T-cell (primary cell): ENCODE measurements around the gene NHS. TPM values are rescaled to one million over a fixed set of nuclear protein-coding genes. Genes with fewer than 3 reads are reported as not detected.
A peak's percentile ranks its signal among the peaks of the same experiment; 100 is the strongest.

Experiments
- ATAC-seq, 4 experiments: fragments of 200-7000 bp in 3 of 4; fragments of 150-1000 bp in 1 of 4; cut with Tn5 transposase; replicated peaks in 1 of 4; 1 replicate in 3 of 4; 2 replicates in 1 of 4; pipeline ENCODE4 v1.10.0; 2021; ENCODE audit warnings: moderate library complexity in 3 of 4, mild to moderate bottlenecking in 2 of 4, moderate number of reproducible peaks in 1 of 4
- CTCF ChIA-PET, 2 donors: fragments of 300-600 bp; sonication (Branson Sonifier 250); formaldehyde crosslinking; loops; one replicate each; lab custom pipeline; 2022; ENCODE audit warnings: antibody characterized with exemption in 2 of 2; lab: Charles Lee
- POLR2A ChIA-PET, 2 donors: fragments of 300-600 bp; sonication (Branson Sonifier 250); formaldehyde crosslinking; loops; one replicate each; lab custom pipeline; 2022; ENCODE audit warnings: antibody characterized with exemption in 2 of 2; lab: Charles Lee
- DNase-seq, 35 experiments: peaks; one replicate each; pipeline versions ENCODE4 v3.0.0 to v3.0.0-alpha.2; 2013 to 2023
- H3K27ac ChIP-seq: one replicate; pipeline ENCODE4 v1.5.1; 2013; ENCODE audit warnings: low read length
- H3K27me3 ChIP-seq, 2 experiments: replicated peaks in 1 of 2; 1 replicate in 1 of 2; 2 replicates in 1 of 2; pipeline versions ENCODE4 v1.6.1 to v1.7.0; 2013; ENCODE audit warnings: low read length in 1 of 2, mixed read lengths in 1 of 2; ENCODE audit not compliant: control insufficient read depth in 2 of 2, insufficient read depth in 2 of 2; ENCODE audit errors: extremely low read depth in 1 of 2
- H3K36me3 ChIP-seq, 2 donors: 1 replicate in 1 of 2; 2 replicates in 1 of 2; pipeline versions ENCODE4 v1.6.1 to v1.7.0; 2013; ENCODE audit warnings: low read length in 1 of 2; ENCODE audit not compliant: control insufficient read depth in 2 of 2, insufficient read depth in 1 of 2; ENCODE audit errors: extremely low read depth in 1 of 2
- H3K4me1 ChIP-seq, 2 experiments: 1 replicate in 1 of 2; 2 replicates in 1 of 2; pipeline versions ENCODE4 v1.6.1 to v1.7.0; 2013; ENCODE audit warnings: low read length in 2 of 2, mixed read lengths in 1 of 2; ENCODE audit not compliant: insufficient read depth in 2 of 2, control insufficient read depth in 1 of 2; ENCODE audit errors: extremely low read depth in 1 of 2
- H3K4me3 ChIP-seq, 2 donors: 1 replicate in 1 of 2; 2 replicates in 1 of 2; pipeline versions ENCODE4 v1.5.1 to v1.7.0; 2013; ENCODE audit warnings: mild to moderate bottlenecking in 2 of 2, low read length in 1 of 2, moderate library complexity in 1 of 2; ENCODE audit not compliant: control insufficient read depth in 1 of 2; ENCODE audit errors: extremely low read depth in 1 of 2
- H3K9me3 ChIP-seq: 2 replicates; pipeline ENCODE4 v1.7.0; 2013
- H3K27ac Mint-ChIP-seq, 2 donors: one replicate each; pipeline ENCODE4 v1.8.0; 2020 to 2021; ENCODE audit warnings: mild to moderate bottlenecking in 2 of 2, mixed read lengths in 2 of 2
- H3K27me3 Mint-ChIP-seq, 2 donors: one replicate each; pipeline ENCODE4 v1.8.0; 2021 to 2022; ENCODE audit warnings: mixed read lengths in 2 of 2
- H3K36me3 Mint-ChIP-seq: one replicate; pipeline ENCODE4 v1.8.0; 2021; ENCODE audit warnings: mixed read lengths
- H3K4me1 Mint-ChIP-seq, 3 donors: one replicate each; pipeline ENCODE4 v1.8.0; 2020 to 2022; ENCODE audit warnings: mixed read lengths in 3 of 3, mild to moderate bottlenecking in 1 of 3
- H3K4me3 Mint-ChIP-seq, 3 donors: one replicate each; pipeline ENCODE4 v1.8.0; 2020 to 2022; ENCODE audit warnings: mild to moderate bottlenecking in 3 of 3, mixed read lengths in 3 of 3, moderate library complexity in 3 of 3
- H3K9me3 Mint-ChIP-seq, 3 donors: one replicate each; pipeline ENCODE4 v1.8.0; 2020 to 2022; ENCODE audit warnings: mixed read lengths in 3 of 3
- WGBS: methylation state at CpG from one replicate; pipeline ENCODE4 v1.1.5; 2013; ENCODE audit warnings: missing lambda C conversion rate; ENCODE audit not compliant: insufficient coverage; 5-methylcytosine and 5-hydroxymethylcytosine counted together
- total RNA-seq, 35 experiments: library from RNA in 6 of 35; stranded (reverse) in 6 of 35; fragments of 120-200 nt in 1 of 35; gene quantifications; one replicate each; pipeline versions ENCODE4 v1.2.1 to v1.2.4 and lab custom pipeline; 2013 to 2026

NHS gene
- total RNA-seq, 5 donors from 2014 or later (not counting 1 experiment from before 2014, with no cell fraction given), result 0.03 to 0.20 (median 0.11) TPM; not detected in 1

GRCh38 chrX:17605676-17606075 is 230.7 kb downstream of the NHS start:
- Mint-ChIP-seq H3K27ac (no peak overlapping the region), H3K9me3 (no peaks in the 10 kb centered on the region), H3K4me1 (no peaks in the 10 kb centered on the region), H3K4me3 (no peak overlapping the region), H3K27me3 (peaks cover 4 to 15% of the 10 kb centered on the region in 2 donors), H3K36me3 (no peaks in the 10 kb centered on the region)
- DNase-seq, result no peak
- no CpG with 5 or more reads among the region's 3 CpGs for WGBS
- H3K9me3 ChIP-seq, result no peaks in the 10 kb centered on the region
- no peaks in the 10 kb centered on the region for H3K4me1 ChIP-seq
- ChIA-PET POLR2A (no interaction called here), CTCF (no interaction called here)
- no peaks in the 10 kb centered on the region for H3K36me3 ChIP-seq
- no peak for ATAC-seq
- no peaks in the 10 kb centered on the region for H3K27me3 ChIP-seq
- H3K27ac ChIP-seq, result no peak overlapping the region
- no peak overlapping the region for H3K4me3 ChIP-seq

- Histone ChIP-seq H3K27me3 (no peaks in the 10 kb centered on the region), H3K9me3 (no peaks in the 10 kb centered on the region), H3K4me1 (no peaks in the 10 kb centered on the region), H3K36me3 (no peaks in the 10 kb centered on the region), H3K27ac (no peak overlapping the region), H3K4me3 (no peak overlapping the region)
- H3K4me3 Mint-ChIP-seq, result no peak overlapping the region
- no peak overlapping the region for H3K27ac Mint-ChIP-seq
- DNase-seq (no peak), ATAC-seq (no peak)
- no peaks in the 10 kb centered on the region for H3K36me3 Mint-ChIP-seq
- ChIA-PET CTCF (no interaction called here), POLR2A (no interaction called here)
- H3K9me3 Mint-ChIP-seq, result no peaks in the 10 kb centered on the region
- peaks cover 3 to 9% of the 10 kb centered on the region in 2 donors for H3K27me3 Mint-ChIP-seq
- H3K4me1 Mint-ChIP-seq, result no peaks in the 10 kb centered on the region
- no CpG with 5 or more reads among the region's 4 CpGs for WGBS
Measured at GRCh38 chrX:17606231-17606630, 231.2 kb downstream of the NHS start.

GRCh38 chrX:17608888-17609287 is 233.9 kb downstream of the NHS start:
- no peak overlapping the region for H3K4me3 Mint-ChIP-seq
- WGBS, result no CpG with 5 or more reads among the region's 2 CpGs
- no peak overlapping the region for H3K27ac ChIP-seq
- peaks cover 0 to 14% (median 0%) of the 10 kb centered on the region in 3 donors for H3K4me1 Mint-ChIP-seq
- no peaks in the 10 kb centered on the region for H3K36me3 ChIP-seq
- H3K4me3 ChIP-seq, result no peak overlapping the region
- H3K27ac Mint-ChIP-seq, result no peak overlapping the region
- no peaks in the 10 kb centered on the region for H3K36me3 Mint-ChIP-seq
- H3K9me3 ChIP-seq, result no peaks in the 10 kb centered on the region
- H3K27me3 ChIP-seq, result no peaks in the 10 kb centered on the region
- CTCF ChIA-PET, result no interaction called here
- H3K9me3 Mint-ChIP-seq, result no peaks in the 10 kb centered on the region
- H3K4me1 ChIP-seq, result no peaks in the 10 kb centered on the region
- peaks cover 3 to 14% of the 10 kb centered on the region in 2 donors for H3K27me3 Mint-ChIP-seq
- DNase-seq (no peak), ATAC-seq (no peak)
- POLR2A ChIA-PET, result no interaction called here

GRCh38 chrX:17610788-17611187 is 235.8 kb downstream of the NHS start:
- H3K9me3 Mint-ChIP-seq, result no peaks in the 10 kb centered on the region
- POLR2A ChIA-PET, result interaction anchor here in 1 of 2 donors (0.7 kb wide), 1 partner anchor 9 kb away, joined by 5 read pairs; no protein-coding TSS in a partner anchor

GRCh38 chrX:17613979-17614588 is 239.1 kb downstream of the NHS start:
- H3K4me3 ChIP-seq, result no peak overlapping the region
- no CpG with 5 or more reads among the region's 5 CpGs for WGBS
- ChIA-PET CTCF (interaction anchor here in 1 of 2 donors (0.6 kb wide), 1 partner anchor 76 kb away, joined by 3 read pairs; no protein-coding TSS in a partner anchor), POLR2A (interaction anchor here in 1 of 2 donors (0.5 kb wide), 1 partner anchor 1645 kb away, joined by 3 read pairs; no protein-coding TSS in a partner anchor)
- Mint-ChIP-seq H3K9me3 (no peaks in the 10 kb centered on the region), H3K4me3 (no peak overlapping the region), H3K36me3 (no peaks in the 10 kb centered on the region), H3K27ac (no peak overlapping the region), H3K27me3 (peaks cover 0 to 15% of the 10 kb centered on the region in 2 donors), H3K4me1 (peaks cover 0 to 23% (median 4%) of the 10 kb centered on the region in 3 donors)
- peaks cover 0 to 2% of the 10 kb centered on the region in 2 experiments for H3K4me1 ChIP-seq
- no peaks in the 10 kb centered on the region for H3K9me3 ChIP-seq
- no peak overlapping the region for H3K27ac ChIP-seq
- H3K27me3 ChIP-seq, result no peaks in the 10 kb centered on the region
- ATAC-seq (no peak), DNase-seq (peak in 1 of 35 experiments; percentile 1)
- H3K36me3 ChIP-seq, result no peaks in the 10 kb centered on the region

More at GRCh38 chrX:17610788-17611187, 235.8 kb downstream of the NHS start:
- CTCF ChIA-PET, result no interaction called here
- Histone ChIP-seq H3K27ac (no peak overlapping the region), H3K36me3 (no peaks in the 10 kb centered on the region), H3K4me3 (no peak overlapping the region), H3K9me3 (no peaks in the 10 kb centered on the region), H3K4me1 (peaks cover 0 to 2% of the 10 kb centered on the region in 2 experiments), H3K27me3 (no peaks in the 10 kb centered on the region)
- Mint-ChIP-seq H3K36me3 (no peaks in the 10 kb centered on the region), H3K4me3 (no peak overlapping the region), H3K4me1 (peaks cover 0 to 23% (median 4%) of the 10 kb centered on the region in 3 donors), H3K27ac (no peak overlapping the region), H3K27me3 (peaks cover 0 to 15% of the 10 kb centered on the region in 2 donors)
- DNase-seq (no peak), ATAC-seq (no peak)
- no CpG with 5 or more reads among the region's 5 CpGs for WGBS

DNA sequence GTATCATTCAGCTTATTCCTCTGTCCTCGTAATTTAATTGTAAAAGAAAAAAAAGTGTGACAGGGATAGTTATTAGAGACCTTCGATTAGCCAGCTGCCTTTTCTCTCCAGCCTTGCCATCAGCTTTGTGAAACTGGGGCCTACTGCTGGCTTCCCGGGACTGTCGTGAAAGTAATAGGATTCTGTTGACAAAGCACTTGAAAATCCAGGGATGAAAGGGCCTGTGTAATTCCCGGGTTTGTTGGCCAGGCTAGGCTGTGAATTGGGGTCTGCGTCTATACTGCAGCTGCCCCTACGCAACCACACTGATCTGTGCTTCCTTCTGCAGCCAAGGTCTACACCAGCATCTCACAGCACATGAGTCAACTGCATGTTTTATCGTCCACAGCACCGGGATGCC is 241.9 kb downstream of the NHS start:
- Mint-ChIP-seq H3K4me1 (peaks cover 0 to 21% (median 4%) of the 10 kb centered on the region in 3 donors), H3K27me3 (peaks cover 0 to 18% of the 10 kb centered on the region in 2 donors), H3K27ac (no peak overlapping the region), H3K9me3 (no peaks in the 10 kb centered on the region), H3K4me3 (no peak overlapping the region), H3K36me3 (no peaks in the 10 kb centered on the region)
- ATAC-seq (no peak), DNase-seq (no peak)
- ChIA-PET CTCF (no interaction called here), POLR2A (no interaction called here)
- H3K4me1 ChIP-seq, result peaks cover 0 to 2% of the 10 kb centered on the region in 2 experiments
- H3K36me3 ChIP-seq, result no peaks in the 10 kb centered on the region
- no peaks in the 10 kb centered on the region for H3K27me3 ChIP-seq
- H3K9me3 ChIP-seq, result no peaks in the 10 kb centered on the region
- WGBS, result no CpG with 5 or more reads among the region's 9 CpGs
- H3K4me3 ChIP-seq, result no peak overlapping the region
- no peak overlapping the region for H3K27ac ChIP-seq
